ENCODE data around the gene DUOX1.

DUOX1 gene

DNA sequence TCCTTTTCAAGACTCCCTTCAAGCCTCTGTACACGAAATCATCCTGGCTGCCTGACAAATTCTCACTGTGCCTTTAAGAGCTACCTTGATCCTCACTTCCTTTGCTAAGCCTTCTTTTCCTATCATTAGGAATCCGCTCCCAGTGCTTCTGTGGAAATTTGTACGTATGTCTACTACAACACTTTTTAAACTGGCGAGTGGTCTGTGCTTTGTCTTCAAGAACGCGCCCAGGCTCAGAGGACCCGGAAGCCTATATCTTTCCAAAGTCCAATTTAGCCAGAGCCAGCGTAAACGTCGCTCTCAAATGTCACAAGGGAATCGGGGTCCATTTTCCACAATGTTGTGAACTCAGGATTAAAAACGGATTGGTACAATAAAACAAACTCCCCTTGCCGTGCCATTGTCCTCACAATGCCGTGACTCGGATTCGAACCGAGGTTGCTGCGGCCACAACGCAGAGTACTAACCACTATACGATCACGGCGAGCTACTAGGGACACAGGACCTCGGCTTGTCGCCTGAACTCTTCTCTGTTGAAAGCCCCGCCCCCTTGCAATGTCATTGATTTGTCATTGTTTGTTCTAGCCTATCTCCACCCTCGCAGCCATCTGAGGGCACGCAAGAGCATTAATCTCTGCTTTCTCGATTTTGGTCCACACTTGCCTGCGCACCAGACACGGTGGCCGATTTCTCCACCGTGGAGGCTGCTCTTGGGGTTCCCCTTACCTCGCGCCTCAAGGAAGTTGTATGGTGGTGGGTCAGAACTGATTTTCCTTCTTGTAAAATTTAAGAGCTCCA lies 70.4 kb downstream of the DUOX1 start:
- no peak for FAIRE-seq
- TF ChIP-seq, protein P1, sequence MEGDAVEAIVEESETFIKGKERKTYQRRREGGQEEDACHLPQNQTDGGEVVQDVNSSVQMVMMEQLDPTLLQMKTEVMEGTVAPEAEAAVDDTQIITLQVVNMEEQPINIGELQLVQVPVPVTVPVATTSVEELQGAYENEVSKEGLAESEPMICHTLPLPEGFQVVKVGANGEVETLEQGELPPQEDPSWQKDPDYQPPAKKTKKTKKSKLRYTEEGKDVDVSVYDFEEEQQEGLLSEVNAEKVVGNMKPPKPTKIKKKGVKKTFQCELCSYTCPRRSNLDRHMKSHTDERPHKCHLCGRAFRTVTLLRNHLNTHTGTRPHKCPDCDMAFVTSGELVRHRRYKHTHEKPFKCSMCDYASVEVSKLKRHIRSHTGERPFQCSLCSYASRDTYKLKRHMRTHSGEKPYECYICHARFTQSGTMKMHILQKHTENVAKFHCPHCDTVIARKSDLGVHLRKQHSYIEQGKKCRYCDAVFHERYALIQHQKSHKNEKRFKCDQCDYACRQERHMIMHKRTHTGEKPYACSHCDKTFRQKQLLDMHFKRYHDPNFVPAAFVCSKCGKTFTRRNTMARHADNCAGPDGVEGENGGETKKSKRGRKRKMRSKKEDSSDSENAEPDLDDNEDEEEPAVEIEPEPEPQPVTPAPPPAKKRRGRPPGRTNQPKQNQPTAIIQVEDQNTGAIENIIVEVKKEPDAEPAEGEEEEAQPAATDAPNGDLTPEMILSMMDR (IDR thresholded peaks at IDR 0.05; ENCODE audit: insufficient read depth, missing control alignments) = no peak
- no peak for DNase-seq (ENCODE audit: insufficient read length, low spot score)

DNA sequence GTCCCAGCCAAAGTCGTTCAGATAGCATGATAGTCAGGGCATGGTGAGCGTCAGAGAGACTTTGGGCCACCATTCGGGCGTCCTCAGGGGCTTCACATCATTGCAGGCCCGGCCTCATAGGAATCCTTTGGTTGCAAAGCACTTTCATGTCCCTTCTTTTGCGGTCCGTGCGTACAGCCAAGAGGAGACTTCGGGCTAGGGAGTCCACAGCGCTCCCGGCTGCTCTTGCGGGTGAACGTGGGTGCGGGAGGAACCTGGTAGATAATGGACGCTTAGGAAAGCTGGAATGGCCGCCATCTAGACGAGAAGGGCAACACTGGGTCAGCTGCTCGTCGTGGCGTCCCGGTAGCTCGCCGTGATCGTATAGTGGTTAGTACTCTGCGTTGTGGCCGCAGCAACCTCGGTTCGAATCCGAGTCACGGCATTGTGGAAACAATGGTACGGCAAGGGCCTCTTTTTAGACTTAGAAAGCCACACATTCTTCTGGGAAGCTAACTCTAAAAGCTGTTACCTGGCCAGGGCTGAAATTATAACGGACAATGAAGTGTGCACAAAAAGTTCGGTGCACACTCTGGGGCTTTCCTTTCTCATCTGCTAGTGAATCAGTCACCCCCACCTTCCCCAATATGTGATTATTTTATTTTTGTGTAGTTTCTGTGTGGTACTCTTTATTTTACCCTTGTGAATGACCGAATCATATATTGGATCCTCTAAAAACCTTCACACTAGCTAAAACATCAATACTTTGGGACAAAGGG lies 71.2 kb downstream of the DUOX1 start:
- TF ChIP-seq, protein P1 (IDR thresholded peaks at IDR 0.05; ENCODE audit: insufficient read depth, missing control alignments) = no peak
- DNase-seq (ENCODE audit: insufficient read length, low spot score) (no peak), FAIRE-seq (no peak)

DNA sequence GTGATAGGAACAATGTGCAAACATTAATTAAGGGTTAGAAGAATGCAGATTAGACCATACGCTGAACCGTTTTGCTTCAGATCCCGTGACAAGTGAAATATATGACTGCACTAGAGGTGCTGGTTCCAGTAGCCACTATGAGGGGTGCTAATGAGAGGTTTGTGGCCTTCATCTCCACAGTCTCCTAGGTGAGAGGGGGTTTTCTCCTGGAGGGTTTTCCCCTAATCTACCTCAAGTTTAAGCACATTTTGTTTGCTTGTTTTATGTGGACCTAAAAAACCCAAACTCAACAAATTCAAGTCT lies 71.7 kb downstream of the DUOX1 start:
- DNase-seq (ENCODE audit: insufficient read length, low spot score) (no peak), FAIRE-seq (no peak)
- TF ChIP-seq, protein P1 (IDR thresholded peaks at IDR 0.05; ENCODE audit: insufficient read depth, missing control alignments) = no peak

DNA sequence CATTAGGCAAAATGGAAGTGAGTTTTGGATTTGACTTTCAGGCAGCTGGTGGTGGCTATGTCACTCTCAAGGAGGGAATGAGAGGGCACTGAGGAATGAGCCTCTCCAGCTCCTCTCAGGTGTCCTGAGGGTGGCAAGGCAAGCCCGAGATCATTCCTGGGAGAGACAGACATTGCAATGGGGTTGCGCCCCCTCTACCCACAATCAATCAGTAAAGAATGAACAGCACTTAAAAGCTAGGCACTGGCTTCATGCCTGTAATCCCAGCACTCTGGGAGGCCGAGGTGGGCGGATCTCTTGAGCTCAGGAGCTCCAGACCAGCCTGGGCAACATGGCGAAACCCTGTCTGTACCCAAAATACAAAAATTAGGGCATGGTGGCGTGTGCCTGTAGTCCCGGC lies 72.1 kb downstream of the DUOX1 start:
- TF ChIP-seq, protein P1 (IDR thresholded peaks at IDR 0.05; ENCODE audit: insufficient read depth, missing control alignments) = no peak
- no peak for FAIRE-seq
- no peak for DNase-seq (ENCODE audit: insufficient read length, low spot score)

DNA sequence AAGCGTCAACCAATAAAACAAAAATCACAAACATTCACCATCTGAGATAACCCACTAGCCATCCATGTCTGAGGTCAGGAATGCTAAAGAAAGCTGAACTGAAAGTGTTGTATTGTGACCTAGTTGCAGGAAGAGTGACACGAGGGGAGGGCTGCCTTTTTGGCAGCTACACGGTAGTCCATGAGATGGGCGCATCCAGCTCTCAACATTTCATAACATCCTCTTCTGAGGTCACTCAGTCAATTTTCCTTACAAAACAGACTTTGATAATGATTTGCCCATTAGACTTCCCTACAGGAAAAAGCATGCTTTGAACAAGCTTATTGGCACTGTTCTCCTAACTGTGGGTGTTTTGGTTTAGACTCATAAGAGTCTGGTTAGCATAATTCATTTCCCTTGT lies 73.4 kb downstream of the DUOX1 start:
- TF ChIP-seq, protein P1 (IDR thresholded peaks at IDR 0.05; ENCODE audit: insufficient read depth, missing control alignments) = no peak
- FAIRE-seq (no peak), DNase-seq (ENCODE audit: insufficient read length, low spot score) (no peak)

DNA sequence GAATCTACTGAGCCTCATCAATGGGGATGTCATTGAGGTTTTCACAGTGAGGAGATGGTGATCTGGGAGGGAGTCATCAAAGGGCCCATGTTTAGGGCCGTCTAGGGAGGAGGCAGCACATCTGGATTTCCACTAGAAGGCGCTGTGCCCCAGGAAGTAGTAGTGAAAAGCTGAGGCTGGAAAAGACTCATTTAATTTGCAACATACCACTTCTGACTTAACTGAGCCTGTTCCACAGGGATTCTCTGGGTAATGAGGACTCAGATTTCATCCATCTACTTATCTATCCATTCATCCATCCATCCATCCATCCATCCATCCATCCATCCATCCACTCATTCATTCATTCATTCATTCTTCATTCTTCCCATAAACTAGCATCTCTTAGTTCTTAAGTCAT lies 75.4 kb downstream of the DUOX1 start:
- FAIRE-seq (no peak), DNase-seq (ENCODE audit: insufficient read length, low spot score) (peak; percentile 53)
- TF ChIP-seq, protein P1 (IDR thresholded peaks at IDR 0.05; ENCODE audit: insufficient read depth, missing control alignments) = peak; percentile 88

DNA sequence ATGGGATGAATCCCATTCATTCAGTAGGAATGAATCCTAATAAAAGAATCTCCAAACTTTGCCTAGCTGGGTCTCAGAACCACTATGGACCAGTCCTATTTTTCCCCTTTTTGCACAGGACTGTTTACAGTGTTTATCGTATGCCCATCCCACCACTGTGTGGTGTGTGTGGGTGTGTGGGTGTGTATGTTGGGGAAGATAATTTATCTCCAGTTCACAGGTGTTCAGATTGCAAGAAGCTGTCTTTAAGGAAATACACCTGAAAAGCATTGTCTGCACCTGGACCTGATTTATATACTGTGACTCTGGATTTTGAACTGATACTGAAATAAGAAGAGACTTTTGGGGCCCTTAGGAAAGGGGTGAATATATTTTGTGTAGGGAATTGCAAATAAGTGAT lies 82.7 kb downstream of the DUOX1 start:
- no peak for FAIRE-seq
- TF ChIP-seq, protein P1 (IDR thresholded peaks at IDR 0.05; ENCODE audit: insufficient read depth, missing control alignments) = no peak

More for the DNA sequence above, 82.7 kb downstream of the DUOX1 start:
- no peak for DNase-seq (ENCODE audit: insufficient read length, low spot score)

Data from D721Med (cell line).